ENCODE measurements around the gene BMPR1A. TPM values are rescaled to one million over a fixed set of nuclear protein-coding genes. Genes with fewer than 3 reads are reported as not detected.

Gene BMPR1A
- total and polyA plus RNA-seq, 10 of the 15 experiments (the other 5 are each of a cell fraction or from before 2014, with no cell fraction given) = 2.3 to 22.7 (median 13.1) TPM

GRCh38 chr10:86817246-86817645 is 60.8 kb downstream of the BMPR1A start:
- Histone ChIP-seq H3K4me1 (ENCODE audit: control insufficient read depth, insufficient read depth, low read length) (no peaks in the 10 kb centered on the region), H3K9me3 (replicated peaks; ENCODE audit: control insufficient read depth, insufficient read depth, low read length) (no peaks in the 10 kb centered on the region), H3K79me2 (ENCODE audit: control insufficient read depth, insufficient read depth, low read length) (peaks cover 7% of the 10 kb centered on the region), H3K27me3 (replicated peaks in 1 of 2; ENCODE audit: control insufficient read depth in 2 of 2, insufficient read depth in 2 of 2, low read length in 1 of 2) (no peaks in the 10 kb centered on the region), H4K20me1 (ENCODE audit: control insufficient read depth, insufficient read depth) (no peaks in the 10 kb centered on the region), H3K27ac (ENCODE audit: control insufficient read depth, insufficient read depth) (no peak overlapping the region), H3K9ac (ENCODE audit: control insufficient read depth, insufficient read depth, low read length) (no peak overlapping the region), H3K4me2 (ENCODE audit: control insufficient read depth, insufficient read depth) (no peak overlapping the region), H3K4me3 (no peak overlapping the region), H3K36me3 (ENCODE audit: control insufficient read depth in 2 of 2, insufficient read depth in 2 of 2, low read length in 1 of 2) (no peaks in the 10 kb centered on the region; a peak in 1 of 4 replicates), H2AFZ (ENCODE audit: control insufficient read depth, low read depth, low read length) (no peak overlapping the region)
- TF ChIP-seq, protein P1, sequence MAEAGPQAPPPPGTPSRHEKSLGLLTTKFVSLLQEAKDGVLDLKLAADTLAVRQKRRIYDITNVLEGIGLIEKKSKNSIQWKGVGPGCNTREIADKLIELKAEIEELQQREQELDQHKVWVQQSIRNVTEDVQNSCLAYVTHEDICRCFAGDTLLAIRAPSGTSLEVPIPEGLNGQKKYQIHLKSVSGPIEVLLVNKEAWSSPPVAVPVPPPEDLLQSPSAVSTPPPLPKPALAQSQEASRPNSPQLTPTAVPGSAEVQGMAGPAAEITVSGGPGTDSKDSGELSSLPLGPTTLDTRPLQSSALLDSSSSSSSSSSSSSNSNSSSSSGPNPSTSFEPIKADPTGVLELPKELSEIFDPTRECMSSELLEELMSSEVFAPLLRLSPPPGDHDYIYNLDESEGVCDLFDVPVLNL (IDR thresholded peaks at IDR 0.05; ENCODE audit: low read depth, low read length) = no peak
- no peak for TF ChIP-seq EGR1 (IDR thresholded peaks at IDR 0.05; ENCODE audit: borderline replicate concordance in 1 of 2, low read depth in 2 of 2, low read length in 2 of 2)
- TF ChIP-seq SMAD1 (IDR thresholded peaks at IDR 0.05; ENCODE audit: low read depth, partially characterized antibody) = no peak
- TF ChIP-seq, protein P2, sequence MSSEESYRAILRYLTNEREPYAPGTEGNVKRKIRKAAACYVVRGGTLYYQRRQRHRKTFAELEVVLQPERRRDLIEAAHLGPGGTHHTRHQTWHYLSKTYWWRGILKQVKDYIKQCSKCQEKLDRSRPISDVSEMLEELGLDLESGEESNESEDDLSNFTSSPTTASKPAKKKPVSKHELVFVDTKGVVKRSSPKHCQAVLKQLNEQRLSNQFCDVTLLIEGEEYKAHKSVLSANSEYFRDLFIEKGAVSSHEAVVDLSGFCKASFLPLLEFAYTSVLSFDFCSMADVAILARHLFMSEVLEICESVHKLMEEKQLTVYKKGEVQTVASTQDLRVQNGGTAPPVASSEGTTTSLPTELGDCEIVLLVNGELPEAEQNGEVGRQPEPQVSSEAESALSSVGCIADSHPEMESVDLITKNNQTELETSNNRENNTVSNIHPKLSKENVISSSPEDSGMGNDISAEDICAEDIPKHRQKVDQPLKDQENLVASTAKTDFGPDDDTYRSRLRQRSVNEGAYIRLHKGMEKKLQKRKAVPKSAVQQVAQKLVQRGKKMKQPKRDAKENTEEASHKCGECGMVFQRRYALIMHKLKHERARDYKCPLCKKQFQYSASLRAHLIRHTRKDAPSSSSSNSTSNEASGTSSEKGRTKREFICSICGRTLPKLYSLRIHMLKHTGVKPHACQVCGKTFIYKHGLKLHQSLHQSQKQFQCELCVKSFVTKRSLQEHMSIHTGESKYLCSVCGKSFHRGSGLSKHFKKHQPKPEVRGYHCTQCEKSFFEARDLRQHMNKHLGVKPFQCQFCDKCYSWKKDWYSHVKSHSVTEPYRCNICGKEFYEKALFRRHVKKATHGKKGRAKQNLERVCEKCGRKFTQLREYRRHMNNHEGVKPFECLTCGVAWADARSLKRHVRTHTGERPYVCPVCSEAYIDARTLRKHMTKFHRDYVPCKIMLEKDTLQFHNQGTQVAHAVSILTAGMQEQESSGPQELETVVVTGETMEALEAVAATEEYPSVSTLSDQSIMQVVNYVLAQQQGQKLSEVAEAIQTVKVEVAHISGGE (CRISPR knock-in tag; IDR thresholded peaks at IDR 0.05) = no peak
- no peak for TF ChIP-seq RB1 (IDR thresholded peaks at IDR 0.05; ENCODE audit: borderline replicate concordance)
- no peak for TF ChIP-seq ZSCAN29 (IDR thresholded peaks at IDR 0.05)
- intact Hi-C loops (cut with micrococcal nuclease; ENCODE audit: unreplicated experiment) (no loop called here), in situ Hi-C loops (cut with MboI) (no loop called here)
- ChIA-PET SMC1A (ENCODE audit: uncharacterized antibody, unreplicated experiment) (interaction anchor here (0.7 kb wide), 1 partner anchor 21 kb away, joined by 3 read pairs; no protein-coding TSS in a partner anchor), POLR2A (no interaction called here), CTCF (interaction anchor here (1.0 kb wide), 1 partner anchor 35 kb away, joined by 3 read pairs; no protein-coding TSS in a partner anchor), RAD21 (ENCODE audit: unreplicated experiment) (no interaction called here)
- WGBS (ENCODE audit: insufficient coverage, insufficient replicate concordance, low lambda C conversion rate, missing lambda C conversion rate) = 70% methylated on average over 2 of the region's 2 CpGs
- BruUV-seq (replicated peaks) = no TSS peak
- DNase-seq (ENCODE audit: low read depth, low spot score) (no peak), FAIRE-seq (no peak), ATAC-seq (no peak)

All from GM12878 (cell line).